ENCODE measurements around the gene GDPGP1. TPM values are rescaled to one million over a fixed set of nuclear protein-coding genes. Genes with fewer than 3 reads are reported as not detected.

GDPGP1 gene
- total and polyA plus RNA-seq, 10 of the 15 experiments (the other 5 are each of a cell fraction or from before 2014, with no cell fraction given) = 0.68 to 8.9 (median 3.0) TPM

DNA sequence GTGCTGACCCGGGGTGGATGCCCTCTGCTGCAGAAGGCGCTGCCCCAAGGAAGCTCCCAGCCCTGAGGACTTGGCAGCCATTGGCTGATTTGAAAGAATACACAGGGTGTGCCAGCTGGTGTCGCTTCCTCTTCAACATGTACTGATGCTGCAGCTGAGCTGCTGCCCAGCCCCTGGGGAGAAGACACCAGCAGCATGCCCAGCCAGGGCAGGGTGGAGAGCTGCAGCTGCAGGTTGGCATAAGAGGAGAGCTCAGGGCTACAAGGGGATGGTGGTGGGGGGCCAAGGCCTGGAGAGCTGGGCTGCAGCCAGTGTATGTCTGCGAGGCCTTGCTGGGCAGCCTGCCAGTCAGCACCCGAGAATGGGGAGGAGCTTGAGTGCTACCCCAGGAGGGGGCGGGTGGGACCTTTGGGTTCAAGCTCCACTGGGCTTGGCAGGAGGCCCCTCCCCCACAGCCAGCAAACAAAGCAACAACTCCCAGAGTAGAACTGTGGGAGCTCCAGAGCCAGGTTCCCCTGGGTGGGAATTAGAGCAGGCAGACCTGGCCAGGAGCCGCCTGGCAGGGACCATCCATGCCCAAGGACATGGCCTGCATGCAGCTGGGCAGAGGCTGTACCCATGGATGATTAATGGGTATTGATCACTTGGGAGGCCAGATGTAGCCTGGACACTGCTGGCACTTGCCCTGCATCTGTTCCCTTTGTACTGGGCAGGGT, 42.1 kb upstream of the GDPGP1 start (continued):
- TF ChIP-seq, protein P1, sequence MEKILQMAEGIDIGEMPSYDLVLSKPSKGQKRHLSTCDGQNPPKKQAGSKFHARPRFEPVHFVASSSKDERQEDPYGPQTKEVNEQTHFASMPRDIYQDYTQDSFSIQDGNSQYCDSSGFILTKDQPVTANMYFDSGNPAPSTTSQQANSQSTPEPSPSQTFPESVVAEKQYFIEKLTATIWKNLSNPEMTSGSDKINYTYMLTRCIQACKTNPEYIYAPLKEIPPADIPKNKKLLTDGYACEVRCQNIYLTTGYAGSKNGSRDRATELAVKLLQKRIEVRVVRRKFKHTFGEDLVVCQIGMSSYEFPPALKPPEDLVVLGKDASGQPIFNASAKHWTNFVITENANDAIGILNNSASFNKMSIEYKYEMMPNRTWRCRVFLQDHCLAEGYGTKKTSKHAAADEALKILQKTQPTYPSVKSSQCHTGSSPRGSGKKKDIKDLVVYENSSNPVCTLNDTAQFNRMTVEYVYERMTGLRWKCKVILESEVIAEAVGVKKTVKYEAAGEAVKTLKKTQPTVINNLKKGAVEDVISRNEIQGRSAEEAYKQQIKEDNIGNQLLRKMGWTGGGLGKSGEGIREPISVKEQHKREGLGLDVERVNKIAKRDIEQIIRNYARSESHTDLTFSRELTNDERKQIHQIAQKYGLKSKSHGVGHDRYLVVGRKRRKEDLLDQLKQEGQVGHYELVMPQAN (conservative IDR thresholded peaks at IDR 0.05) = no peak
- peak; percentile 52; the same call in 1 of the 2 replicates for TF ChIP-seq CHD2 (IDR thresholded peaks at IDR 0.05; ENCODE audit: borderline replicate concordance, low read depth, low read length)
- TF ChIP-seq, protein P2, sequence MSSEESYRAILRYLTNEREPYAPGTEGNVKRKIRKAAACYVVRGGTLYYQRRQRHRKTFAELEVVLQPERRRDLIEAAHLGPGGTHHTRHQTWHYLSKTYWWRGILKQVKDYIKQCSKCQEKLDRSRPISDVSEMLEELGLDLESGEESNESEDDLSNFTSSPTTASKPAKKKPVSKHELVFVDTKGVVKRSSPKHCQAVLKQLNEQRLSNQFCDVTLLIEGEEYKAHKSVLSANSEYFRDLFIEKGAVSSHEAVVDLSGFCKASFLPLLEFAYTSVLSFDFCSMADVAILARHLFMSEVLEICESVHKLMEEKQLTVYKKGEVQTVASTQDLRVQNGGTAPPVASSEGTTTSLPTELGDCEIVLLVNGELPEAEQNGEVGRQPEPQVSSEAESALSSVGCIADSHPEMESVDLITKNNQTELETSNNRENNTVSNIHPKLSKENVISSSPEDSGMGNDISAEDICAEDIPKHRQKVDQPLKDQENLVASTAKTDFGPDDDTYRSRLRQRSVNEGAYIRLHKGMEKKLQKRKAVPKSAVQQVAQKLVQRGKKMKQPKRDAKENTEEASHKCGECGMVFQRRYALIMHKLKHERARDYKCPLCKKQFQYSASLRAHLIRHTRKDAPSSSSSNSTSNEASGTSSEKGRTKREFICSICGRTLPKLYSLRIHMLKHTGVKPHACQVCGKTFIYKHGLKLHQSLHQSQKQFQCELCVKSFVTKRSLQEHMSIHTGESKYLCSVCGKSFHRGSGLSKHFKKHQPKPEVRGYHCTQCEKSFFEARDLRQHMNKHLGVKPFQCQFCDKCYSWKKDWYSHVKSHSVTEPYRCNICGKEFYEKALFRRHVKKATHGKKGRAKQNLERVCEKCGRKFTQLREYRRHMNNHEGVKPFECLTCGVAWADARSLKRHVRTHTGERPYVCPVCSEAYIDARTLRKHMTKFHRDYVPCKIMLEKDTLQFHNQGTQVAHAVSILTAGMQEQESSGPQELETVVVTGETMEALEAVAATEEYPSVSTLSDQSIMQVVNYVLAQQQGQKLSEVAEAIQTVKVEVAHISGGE (CRISPR knock-in tag; IDR thresholded peaks at IDR 0.05) = no peak
- no peak for TF ChIP-seq CEBPB (IDR thresholded peaks at IDR 0.05; ENCODE audit: borderline replicate concordance in 1 of 2, low read depth in 2 of 2, low read length in 2 of 2)
- TF ChIP-seq NFXL1 (IDR thresholded peaks at IDR 0.05; ENCODE audit: borderline replicate concordance) = no peak
- no peak for TF ChIP-seq NFYA (IDR thresholded peaks at IDR 0.05; ENCODE audit: borderline replicate concordance, low read depth, low read length)
- no peak for TF ChIP-seq STAT3 (IDR thresholded peaks at IDR 0.05; ENCODE audit: low read depth, low read length)
- TF ChIP-seq RB1 (IDR thresholded peaks at IDR 0.05; ENCODE audit: borderline replicate concordance) = no peak; the same call in 1 of the 2 replicates
- TF ChIP-seq, protein P3, sequence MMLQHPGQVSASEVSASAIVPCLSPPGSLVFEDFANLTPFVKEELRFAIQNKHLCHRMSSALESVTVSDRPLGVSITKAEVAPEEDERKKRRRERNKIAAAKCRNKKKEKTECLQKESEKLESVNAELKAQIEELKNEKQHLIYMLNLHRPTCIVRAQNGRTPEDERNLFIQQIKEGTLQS (IDR thresholded peaks at IDR 0.05; ENCODE audit: borderline replicate concordance, extremely low read depth, low read depth, low read length) = no peak
- peak; percentile 83 for TF ChIP-seq NFYB (IDR thresholded peaks at IDR 0.05; ENCODE audit: insufficient read depth, low read depth, low read length)
- no peak for TF ChIP-seq POU2F2 (IDR thresholded peaks at IDR 0.05; ENCODE audit: borderline replicate concordance, low read depth, low read length)
- no peak for TF ChIP-seq RUNX3 (IDR thresholded peaks at IDR 0.05; ENCODE audit: low read length)
- TF ChIP-seq PBX3 (IDR thresholded peaks at IDR 0.05; ENCODE audit: insufficient replicate concordance, low read depth, low read length) = peak; percentile 16
- TF ChIP-seq MEF2A (IDR thresholded peaks at IDR 0.05; ENCODE audit: insufficient read depth, low read depth, low read length) = no peak
- TF ChIP-seq CHD4 (IDR thresholded peaks at IDR 0.05) = no peak
- TF ChIP-seq, protein P4, sequence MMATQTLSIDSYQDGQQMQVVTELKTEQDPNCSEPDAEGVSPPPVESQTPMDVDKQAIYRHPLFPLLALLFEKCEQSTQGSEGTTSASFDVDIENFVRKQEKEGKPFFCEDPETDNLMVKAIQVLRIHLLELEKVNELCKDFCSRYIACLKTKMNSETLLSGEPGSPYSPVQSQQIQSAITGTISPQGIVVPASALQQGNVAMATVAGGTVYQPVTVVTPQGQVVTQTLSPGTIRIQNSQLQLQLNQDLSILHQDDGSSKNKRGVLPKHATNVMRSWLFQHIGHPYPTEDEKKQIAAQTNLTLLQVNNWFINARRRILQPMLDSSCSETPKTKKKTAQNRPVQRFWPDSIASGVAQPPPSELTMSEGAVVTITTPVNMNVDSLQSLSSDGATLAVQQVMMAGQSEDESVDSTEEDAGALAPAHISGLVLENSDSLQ (IDR thresholded peaks at IDR 0.05) = peak; percentile 80
- no peak for TF ChIP-seq ETV6 (conservative IDR thresholded peaks at IDR 0.05 in 1 of 2, IDR thresholded peaks at IDR 0.05 in 1 of 2; ENCODE audit: borderline replicate concordance in 1 of 2, low read depth in 1 of 2)
- TF ChIP-seq EED (IDR thresholded peaks at IDR 0.05; ENCODE audit: low read depth) = peak; percentile 57
- TF ChIP-seq KAT2A (conservative IDR thresholded peaks at IDR 0.05; ENCODE audit: control insufficient read depth, low read depth, low read length) = no peak
- no peak for TF ChIP-seq PAX8 (IDR thresholded peaks at IDR 0.05)
- TF ChIP-seq ZBED1 (IDR thresholded peaks at IDR 0.05; ENCODE audit: borderline replicate concordance) = no peak
- TF ChIP-seq RBBP5 (conservative IDR thresholded peaks at IDR 0.05) = no peak
